Uterus (tissue), 4 donors: ENCODE measurements around the gene AKAP11. TPM values are rescaled to one million over a fixed set of nuclear protein-coding genes. Genes with fewer than 3 reads are reported as not detected.

Experiments
- DNase-seq, 2 donors: peaks; one replicate each; pipeline ENCODE4 v3.0.0-alpha.2; 2019 to 2020
- H3K27ac ChIP-seq, 2 donors: fragments of 200-600 bp; sonication (generic); 1 replicate in 1 of 2; 2 replicates in 1 of 2; pipeline ENCODE4 v1.5.1; 2016 to 2018
- H3K27me3 ChIP-seq, 2 donors: fragments of 200-600 bp; sonication (generic); one replicate each; pipeline ENCODE4 v1.5.1; 2018 to 2019; ENCODE audit warnings: control low read depth in 1 of 2
- H3K36me3 ChIP-seq, 2 donors: fragments of 200-600 bp; sonication (generic); one replicate each; pipeline ENCODE4 v1.5.1; 2019; ENCODE audit warnings: control low read depth in 1 of 2
- H3K4me1 ChIP-seq, 2 donors: fragments of 200-600 bp; sonication (generic); one replicate each; pipeline ENCODE4 v1.5.1; 2018 to 2019; ENCODE audit warnings: control low read depth in 1 of 2
- H3K4me3 ChIP-seq, 2 donors: fragments of 200-600 bp; sonication (generic); 1 replicate in 1 of 2; 2 replicates in 1 of 2; pipeline ENCODE4 v1.5.1; 2018 to 2019; ENCODE audit warnings: mild to moderate bottlenecking in 1 of 2
- H3K9me3 ChIP-seq, 2 donors: fragments of 200-600 bp; sonication (generic); one replicate each; pipeline ENCODE4 v1.5.1; 2019; ENCODE audit warnings: control low read depth in 1 of 2
- CTCF ChIP-seq, 4 experiments: fragments of 200-600 bp in 2 of 4; fragments of 450-650 bp in 2 of 4; sonication (generic) in 2 of 4; IDR thresholded peaks; one replicate each; pipeline ENCODE4 v1.5.1; 2016 to 2019; ENCODE audit warnings: antibody characterized with exemption in 4 of 4, mild to moderate bottlenecking in 2 of 4, moderate library complexity in 1 of 4
- POLR2A ChIP-seq, 2 donors: fragments of 450-650 bp; IDR thresholded peaks; one replicate each; pipeline ENCODE4 v1.6.1; 2016; ENCODE audit warnings: antibody characterized with exemption in 2 of 2, mild to moderate bottlenecking in 1 of 2, moderate library complexity in 1 of 2
- intact Hi-C: fragments of 100-400 bp; cut with DNase I; formaldehyde crosslinking; loops from one replicate; pipeline ENCODE4 v1.15.1; 2023; ENCODE audit warnings: low total_unique reads
- total RNA-seq, 4 donors: library from RNA; depleted of rRNA in 3 of 4; stranded (reverse); fragments of >200 nt in 3 of 4; gene quantifications; one replicate each; pipeline versions ENCODE4 v1.1.0 to v1.2.4, GENCODE V29; 2014 to 2023
- donor health status: DM: yes; HTN: yes; CAD: no.

AKAP11 gene
- total RNA-seq, 4 donors from 2014 or later: 30.0 to 60.7 (median 45.9) TPM

GRCh38 chr13:42271337-42272114 lies 426 bp upstream of the AKAP11 start:
- peak; percentile 95 to 96 for DNase-seq
- peak overlapping the region; percentile 72 to 86 for H3K4me3 ChIP-seq
- no peaks in the 10 kb centered on the region for H3K27me3 ChIP-seq
- no peaks in the 10 kb centered on the region for H3K36me3 ChIP-seq
- peak overlapping the region; percentile 92 to 96 for H3K27ac ChIP-seq
- H3K9me3 ChIP-seq: no peaks in the 10 kb centered on the region
- no peaks in the 10 kb centered on the region for H3K4me1 ChIP-seq
- TF ChIP-seq CTCF (IDR thresholded peaks at IDR 0.05): no peak
- no peak for TF ChIP-seq POLR2A (IDR thresholded peaks at IDR 0.05)
- intact Hi-C loops: no loop called here

GRCh38 chr13:42272804-42273175 lies 838 bp downstream of the AKAP11 start:
- Histone ChIP-seq H3K36me3 (no peaks in the 10 kb centered on the region), H3K4me1 (no peaks in the 10 kb centered on the region), H3K27me3 (no peaks in the 10 kb centered on the region), H3K9me3 (no peaks in the 10 kb centered on the region), H3K4me3 (peak overlapping the region; percentile 72 to 86), H3K27ac (peak overlapping the region; percentile 92 to 96)
- intact Hi-C loops: no loop called here
- DNase-seq: no peak
- TF ChIP-seq POLR2A (IDR thresholded peaks at IDR 0.05): no peak
- no peak for TF ChIP-seq CTCF (IDR thresholded peaks at IDR 0.05)

- TF ChIP-seq POLR2A (IDR thresholded peaks at IDR 0.05): no peak
- TF ChIP-seq CTCF (IDR thresholded peaks at IDR 0.05): no peak
- Histone ChIP-seq H3K9me3 (no peaks in the 10 kb centered on the region), H3K27ac (no peak overlapping the region), H3K4me1 (no peaks in the 10 kb centered on the region), H3K36me3 (no peaks in the 10 kb centered on the region), H3K27me3 (no peaks in the 10 kb centered on the region), H3K4me3 (no peak overlapping the region)
- no peak for DNase-seq
- intact Hi-C loops: no loop called here
Measured at GRCh38 chr13:42274386-42275097, 2.6 kb downstream of the AKAP11 start.

- H3K4me3 ChIP-seq: no peak overlapping the region
- DNase-seq: no peak
- H3K27ac ChIP-seq: no peak overlapping the region
- H3K9me3 ChIP-seq: no peaks in the 10 kb centered on the region
- no peaks in the 10 kb centered on the region for H3K27me3 ChIP-seq
- no peaks in the 10 kb centered on the region for H3K36me3 ChIP-seq
- no peaks in the 10 kb centered on the region for H3K4me1 ChIP-seq
- no peak for TF ChIP-seq POLR2A (IDR thresholded peaks at IDR 0.05)
- TF ChIP-seq CTCF (IDR thresholded peaks at IDR 0.05): no peak
- intact Hi-C loops: no loop called here
Measured at GRCh38 chr13:42275098-42275471, 3.1 kb downstream of the AKAP11 start.

GRCh38 chr13:42275506-42275905 lies 3.6 kb downstream of the AKAP11 start:
- TF ChIP-seq CTCF (IDR thresholded peaks at IDR 0.05) (no peak), POLR2A (IDR thresholded peaks at IDR 0.05) (no peak)
- Histone ChIP-seq H3K27me3 (no peaks in the 10 kb centered on the region), H3K36me3 (no peaks in the 10 kb centered on the region), H3K4me1 (no peaks in the 10 kb centered on the region), H3K27ac (no peak overlapping the region), H3K4me3 (no peak overlapping the region), H3K9me3 (no peaks in the 10 kb centered on the region)
- intact Hi-C loops: no loop called here
- DNase-seq: no peak
